Measurements from ENCODE around the gene DNAH1. TPM values are rescaled to one million over a fixed set of nuclear protein-coding genes. Genes with fewer than 3 reads are reported as not detected.

The DNAH1 gene
- total RNA-seq, 1 experiment from 2014 or later: 0.60 TPM

DNA sequence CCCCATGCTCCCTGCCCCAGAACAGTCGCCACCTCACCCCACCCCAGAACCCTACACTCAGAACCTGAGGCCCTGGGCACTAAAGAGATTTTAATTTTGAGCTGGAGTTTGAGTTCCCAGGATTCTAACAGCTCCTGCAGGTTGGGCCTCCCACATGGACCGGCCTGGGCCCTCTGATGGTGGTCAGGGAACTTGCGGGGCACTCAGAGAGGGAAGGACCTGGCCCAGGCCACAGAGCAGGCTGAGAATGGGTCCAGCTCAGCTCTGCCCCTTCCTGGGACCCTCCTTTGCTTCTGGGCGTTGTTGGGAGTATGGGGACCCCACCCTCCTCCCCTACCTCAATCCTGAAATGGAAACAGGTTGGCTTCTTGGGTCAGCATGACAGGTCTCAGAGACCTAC is 129.9 kb downstream of the DNAH1 start:
- no peak for DNase-seq (ENCODE audit: low spot score)

DNA sequence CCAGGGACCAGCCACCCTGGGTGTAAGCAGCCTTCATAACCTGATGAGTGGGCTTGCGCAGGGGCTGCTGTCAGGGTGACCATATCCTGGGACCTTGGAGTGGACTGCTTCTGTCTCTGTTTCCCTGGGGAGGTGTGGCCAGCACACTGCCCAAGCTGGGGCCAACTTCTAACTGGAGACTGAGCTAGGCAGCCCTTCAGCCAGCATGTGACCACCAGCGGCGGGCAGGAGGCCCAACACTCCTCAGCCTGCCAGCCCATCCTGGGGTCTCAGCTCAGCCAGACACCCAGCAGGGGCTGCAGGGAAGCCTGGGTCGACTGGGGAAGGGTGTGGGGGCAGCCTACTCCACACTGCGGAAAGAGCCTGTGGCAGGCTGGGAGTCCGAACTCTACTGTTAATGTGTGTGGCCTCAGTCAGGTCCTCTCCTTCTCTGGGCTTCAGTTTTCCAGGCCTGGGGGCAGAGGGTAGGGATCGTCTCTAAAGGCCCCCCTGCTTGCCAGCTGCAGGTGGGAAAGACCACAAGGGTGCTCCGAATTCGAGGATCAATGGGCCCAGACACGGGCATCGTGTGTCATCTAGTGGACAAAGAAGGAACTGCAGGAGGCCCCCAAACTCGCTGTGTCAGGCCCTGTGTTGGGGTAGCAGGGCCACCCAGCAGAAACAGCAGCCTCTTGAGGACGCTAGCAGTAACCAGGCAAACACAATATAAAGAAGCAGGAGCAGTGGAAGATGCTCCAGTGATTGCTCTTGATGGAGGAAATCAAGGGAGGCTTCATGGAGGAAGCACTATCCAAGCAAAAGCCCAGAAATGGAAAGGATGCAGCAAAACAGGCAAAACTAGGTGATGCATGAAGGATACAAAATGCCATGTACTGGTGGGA is 130.8 kb downstream of the DNAH1 start:
- no peak for DNase-seq (ENCODE audit: low spot score)

DNA sequence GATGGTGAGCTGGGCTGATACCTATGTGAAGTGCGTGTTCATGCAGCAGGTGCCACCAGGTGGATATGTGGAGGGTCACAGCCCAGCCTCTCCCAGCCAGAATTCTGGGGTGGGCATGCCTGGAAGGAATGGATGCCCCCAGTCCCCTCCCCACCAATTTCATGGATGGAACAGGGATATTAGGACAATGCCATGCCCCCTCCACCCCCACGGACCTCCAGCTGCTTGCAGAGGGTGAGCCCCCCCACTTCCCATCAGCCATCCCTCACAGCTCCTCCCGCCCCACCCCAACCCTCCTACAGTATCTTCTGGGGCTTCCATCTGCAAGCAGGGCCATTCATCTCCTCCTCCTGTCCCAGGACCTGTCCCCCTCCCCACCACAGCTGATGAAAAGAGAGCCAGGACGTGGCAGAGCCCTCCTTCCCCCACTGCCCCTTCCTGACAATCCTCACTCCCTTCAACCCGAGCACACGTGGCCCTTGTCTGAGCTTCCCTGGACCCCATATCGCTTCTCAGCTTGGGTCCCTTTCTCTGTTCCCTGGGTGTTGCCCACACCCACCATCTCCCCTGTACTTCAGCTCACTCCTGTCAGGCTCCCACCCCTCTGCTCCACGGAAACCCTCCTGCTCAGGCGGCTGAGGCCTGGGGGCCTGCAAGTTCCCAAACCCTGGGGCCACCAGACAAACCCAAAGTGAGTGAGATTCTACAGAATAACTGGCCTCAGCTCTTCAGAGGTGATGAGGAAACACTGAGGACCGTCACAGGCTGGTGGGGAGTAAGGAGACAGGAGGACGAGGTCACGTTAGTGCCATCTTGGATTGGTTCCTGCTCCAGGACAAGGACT is 131.6 kb downstream of the DNAH1 start:
- DNase-seq (ENCODE audit: low spot score): no peak

Other genes starting within 250 kb of the DNAH1 start
- gene POC1A, start 161.9 kb upstream of the DNAH1 start, total RNA-seq (2014; rRNA removed; shearing (Covaris generic)): 5.9 and 8.1 TPM in 2 replicates
- 28.5 and 37.4 TPM in 2 replicates for gene ALAS1, start 118.2 kb upstream of the DNAH1 start, total RNA-seq (2014; rRNA removed; shearing (Covaris generic))
- not detected in 2 replicates for gene TLR9, start 90.7 kb upstream of the DNAH1 start, total RNA-seq (2014; rRNA removed; shearing (Covaris generic))
- gene TWF2, start 77.2 kb upstream of the DNAH1 start, total RNA-seq (2014; rRNA removed; shearing (Covaris generic)): 67.0 and 78.4 TPM in 2 replicates
- gene PPM1M, start 70.6 kb upstream of the DNAH1 start, total RNA-seq (2014; rRNA removed; shearing (Covaris generic)): 4.4 and 5.6 TPM in 2 replicates
- 29.0 and 33.7 TPM in 2 replicates for gene WDR82, start 37.7 kb upstream of the DNAH1 start, total RNA-seq (2014; rRNA removed; shearing (Covaris generic))
- gene GLYCTK, start 28.5 kb upstream of the DNAH1 start, total RNA-seq (2014; rRNA removed; shearing (Covaris generic)): 2.4 and 8.3 TPM in 2 replicates
- 31.3 and 39.9 TPM in 2 replicates for gene BAP1, start 93.7 kb downstream of the DNAH1 start, total RNA-seq (2014; rRNA removed; shearing (Covaris generic))
- 3.3 and 3.4 TPM in 2 replicates for gene PHF7, start 94.3 kb downstream of the DNAH1 start, total RNA-seq (2014; rRNA removed; shearing (Covaris generic))
- gene SEMA3G, start 128.8 kb downstream of the DNAH1 start, total RNA-seq (2014; rRNA removed; shearing (Covaris generic)): 0.29 TPM in 1 of 2 replicates, not detected in the other
- 1.3 TPM in 1 of 2 replicates, not detected in the other for gene TNNC1, start 137.7 kb downstream of the DNAH1 start, total RNA-seq (2014; rRNA removed; shearing (Covaris generic))
- 7.5 and 13.7 TPM in 2 replicates for gene NISCH, start 139.3 kb downstream of the DNAH1 start, total RNA-seq (2014; rRNA removed; shearing (Covaris generic))
- not detected in 2 replicates for gene STAB1, start 179.0 kb downstream of the DNAH1 start, total RNA-seq (2014; rRNA removed; shearing (Covaris generic))
- gene NT5DC2, start 217.5 kb downstream of the DNAH1 start, total RNA-seq (2014; rRNA removed; shearing (Covaris generic)): 44.5 and 46.9 TPM in 2 replicates
- gene UQCC5, start 220.3 kb downstream of the DNAH1 start, total RNA-seq (2014; rRNA removed; shearing (Covaris generic)): 1.5 and 102 TPM in 2 replicates

All from H4 (cell line).